ENCODE data around the gene CAV1. TPM values are rescaled to one million over a fixed set of nuclear protein-coding genes. Genes with fewer than 3 reads are reported as not detected.
"Not testable (repeated sequence)": the region's sequence is repeated elsewhere in the genome, so short reads cannot be mapped to it uniquely, and the experiment has no call there.

The CAV1 gene, protein sequence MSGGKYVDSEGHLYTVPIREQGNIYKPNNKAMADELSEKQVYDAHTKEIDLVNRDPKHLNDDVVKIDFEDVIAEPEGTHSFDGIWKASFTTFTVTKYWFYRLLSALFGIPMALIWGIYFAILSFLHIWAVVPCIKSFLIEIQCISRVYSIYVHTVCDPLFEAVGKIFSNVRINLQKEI
- total RNA-seq (2014; rRNA removed; shearing (Covaris generic)): 22.2 and 23.7 TPM in 2 replicates

DNA sequence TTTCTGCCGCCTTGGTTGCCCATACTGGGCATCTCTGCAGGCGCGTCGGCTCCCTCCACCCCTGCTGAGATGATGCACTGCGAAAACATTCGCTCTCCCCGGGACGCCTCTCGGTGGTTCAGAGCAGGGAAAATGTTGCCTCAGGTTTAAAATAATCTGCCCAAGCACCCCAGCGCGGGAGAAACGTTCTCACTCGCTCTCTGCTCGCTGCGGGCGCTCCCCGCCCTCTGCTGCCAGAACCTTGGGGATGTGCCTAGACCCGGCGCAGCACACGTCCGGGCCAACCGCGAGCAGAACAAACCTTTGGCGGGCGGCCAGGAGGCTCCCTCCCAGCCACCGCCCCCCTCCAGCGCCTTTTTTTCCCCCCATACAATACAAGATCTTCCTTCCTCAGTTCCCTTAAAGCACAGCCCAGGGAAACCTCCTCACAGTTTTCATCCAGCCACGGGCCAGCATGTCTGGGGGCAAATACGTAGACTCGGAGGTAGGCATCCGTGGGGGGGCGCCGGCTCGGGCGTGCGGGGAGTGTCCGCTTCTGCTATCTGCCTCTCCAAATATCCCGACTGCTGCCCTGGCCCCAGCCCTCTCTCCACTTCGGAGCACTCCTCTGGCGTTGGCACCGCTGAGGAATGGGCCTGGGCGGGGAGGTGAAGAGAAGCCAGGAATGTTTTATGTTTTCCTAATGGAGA, at the start of gene CAV1:
Gene CAV1 (plus strand): TSS at position 428 of the 689 bp plus-strand sequence. CDS start 27 bp downstream, at position 455.
- H3K36me3 ChIP-seq: peaks cover 7% of the 10 kb centered on the region; the same call in 1 of the 2 replicates
- peak; percentile 82 for DNase-seq
- H3K27ac ChIP-seq: peak within 1 kb of the TSS; percentile 82
- no peaks in the 10 kb centered on the region for H3K9me3 ChIP-seq (replicated peaks)
- peak within 1 kb of the TSS; percentile 64 for H3K4me3 ChIP-seq
- H3K4me1 ChIP-seq: peaks cover 37% of the 10 kb centered on the region
- no peaks in the 10 kb centered on the region for H3K27me3 ChIP-seq

- H3K36me3 ChIP-seq: no peaks in the 10 kb centered on the region
- H3K9me3 ChIP-seq (replicated peaks): peaks cover 6% of the 10 kb centered on the region; the same call in 1 of the 2 replicates
- peak overlapping the region; percentile 42; the same call in 1 of the 2 replicates for H3K27ac ChIP-seq
Observed at GRCh38 chr7:116477625-116478024, 47.2 kb upstream of the CAV1 start.

GRCh38 chr7:116478834-116479233, 46.0 kb upstream of the CAV1 start:
- no peak overlapping the region for H3K4me3 ChIP-seq
- H3K4me1 ChIP-seq: peaks cover 8% of the 10 kb centered on the region; the same call in 1 of the 2 replicates
- H3K27me3 ChIP-seq: no peaks in the 10 kb centered on the region
- H3K9me3 ChIP-seq (replicated peaks): peaks cover 6% of the 10 kb centered on the region; the same call in 1 of the 2 replicates
- H3K27ac ChIP-seq: no peak overlapping the region
- DNase-seq: no peak
- no peaks in the 10 kb centered on the region for H3K36me3 ChIP-seq

More at GRCh38 chr7:116477625-116478024, 47.2 kb upstream of the CAV1 start:
- peaks cover 8% of the 10 kb centered on the region; the same call in 1 of the 2 replicates for H3K4me1 ChIP-seq
- DNase-seq: no peak
- no peaks in the 10 kb centered on the region for H3K27me3 ChIP-seq
- no peak overlapping the region for H3K4me3 ChIP-seq

DNA sequence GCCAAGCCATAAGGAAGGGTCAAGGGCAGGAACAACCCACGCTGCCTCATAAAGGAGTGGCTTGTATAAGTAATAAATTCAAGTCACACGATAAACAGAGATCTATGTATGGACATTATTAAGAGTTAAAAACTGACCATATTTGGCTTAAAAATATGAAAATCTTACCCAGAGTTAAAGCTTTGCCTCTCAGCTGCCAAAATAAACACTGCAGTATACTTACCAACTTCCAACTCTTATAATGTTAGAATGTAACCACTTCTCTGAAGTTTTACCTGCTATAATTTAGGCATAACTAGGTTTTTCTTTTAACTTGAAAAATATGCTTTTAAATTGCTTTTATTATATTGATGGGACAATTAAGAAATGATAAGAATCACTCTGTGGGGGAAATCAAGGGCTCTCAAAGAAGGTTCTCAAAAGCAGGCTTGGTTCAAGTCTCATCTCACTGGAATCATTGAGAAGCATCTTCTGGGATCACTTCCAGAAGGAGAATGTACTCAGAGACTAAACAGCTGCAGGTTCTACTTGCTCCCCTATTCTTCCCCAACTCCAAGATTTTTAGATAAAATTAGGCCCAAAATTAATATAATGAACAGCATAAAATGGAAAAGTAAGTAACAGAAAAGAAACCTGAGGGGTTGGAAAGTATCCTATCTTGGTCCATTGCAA, 41.4 kb upstream of the CAV1 start:
- Histone ChIP-seq H3K4me1 (no peaks in the 10 kb centered on the region), H3K4me3 (no peak overlapping the region), H3K27me3 (no peaks in the 10 kb centered on the region), H3K9me3 (replicated peaks) (no peaks in the 10 kb centered on the region), H3K36me3 (no peaks in the 10 kb centered on the region), H3K27ac (no peak overlapping the region)
- DNase-seq: no peak

DNA sequence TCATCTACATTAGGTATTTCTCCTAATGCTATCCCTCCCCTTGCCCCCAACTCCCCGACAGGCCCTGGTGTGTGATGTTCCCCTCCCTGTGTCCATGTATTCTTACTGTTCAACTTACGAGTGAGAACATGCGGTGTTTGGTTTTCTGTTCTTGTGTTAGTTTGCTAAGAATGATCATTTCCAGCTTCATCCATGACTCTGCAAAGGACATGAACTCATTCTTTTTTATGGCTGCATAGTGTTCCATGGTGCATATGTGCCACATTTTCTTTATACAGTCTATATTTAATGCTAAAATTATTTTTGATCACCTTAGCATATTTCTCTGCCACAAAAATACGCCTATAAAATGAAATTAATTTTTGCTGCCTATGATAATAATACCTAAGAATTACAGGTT, 40.4 kb upstream of the CAV1 start:
- not testable (repeated sequence) for H3K27ac ChIP-seq; DNase-seq; H3K27me3 ChIP-seq; H3K9me3 ChIP-seq (replicated peaks); H3K4me1 ChIP-seq; H3K4me3 ChIP-seq; H3K36me3 ChIP-seq

GRCh38 chr7:116487907-116488521, 36.8 kb upstream of the CAV1 start:
- no peak for DNase-seq
- no peak overlapping the region for H3K27ac ChIP-seq
- no peaks in the 10 kb centered on the region for H3K27me3 ChIP-seq
- no peaks in the 10 kb centered on the region for H3K9me3 ChIP-seq (replicated peaks)
- no peaks in the 10 kb centered on the region for H3K36me3 ChIP-seq
- peaks cover 8% of the 10 kb centered on the region for H3K4me1 ChIP-seq
- no peak overlapping the region for H3K4me3 ChIP-seq

DNA sequence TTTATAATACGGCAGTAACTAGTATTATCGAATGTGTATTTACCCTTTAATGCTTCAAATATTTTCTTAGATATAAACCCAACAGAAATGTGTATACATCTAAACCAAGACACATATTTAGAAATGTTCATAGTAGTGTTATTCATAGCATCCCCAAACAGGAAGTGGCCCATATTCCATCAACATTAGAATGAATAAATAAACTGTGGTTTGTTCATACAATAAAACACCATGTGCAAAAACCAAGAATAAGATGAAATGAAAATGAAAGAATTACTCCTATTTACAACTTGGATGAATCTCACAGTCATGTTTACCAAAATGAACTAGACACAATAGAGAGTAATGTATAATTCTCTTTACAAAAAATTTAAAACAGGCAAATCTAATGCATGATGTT, 34.5 kb upstream of the CAV1 start:
- no peak for DNase-seq
- peaks cover 8% of the 10 kb centered on the region for H3K4me1 ChIP-seq
- H3K9me3 ChIP-seq (replicated peaks): no peaks in the 10 kb centered on the region
- no peaks in the 10 kb centered on the region for H3K36me3 ChIP-seq
- no peaks in the 10 kb centered on the region for H3K27me3 ChIP-seq
- no peak overlapping the region for H3K27ac ChIP-seq
- no peak overlapping the region for H3K4me3 ChIP-seq

DNA sequence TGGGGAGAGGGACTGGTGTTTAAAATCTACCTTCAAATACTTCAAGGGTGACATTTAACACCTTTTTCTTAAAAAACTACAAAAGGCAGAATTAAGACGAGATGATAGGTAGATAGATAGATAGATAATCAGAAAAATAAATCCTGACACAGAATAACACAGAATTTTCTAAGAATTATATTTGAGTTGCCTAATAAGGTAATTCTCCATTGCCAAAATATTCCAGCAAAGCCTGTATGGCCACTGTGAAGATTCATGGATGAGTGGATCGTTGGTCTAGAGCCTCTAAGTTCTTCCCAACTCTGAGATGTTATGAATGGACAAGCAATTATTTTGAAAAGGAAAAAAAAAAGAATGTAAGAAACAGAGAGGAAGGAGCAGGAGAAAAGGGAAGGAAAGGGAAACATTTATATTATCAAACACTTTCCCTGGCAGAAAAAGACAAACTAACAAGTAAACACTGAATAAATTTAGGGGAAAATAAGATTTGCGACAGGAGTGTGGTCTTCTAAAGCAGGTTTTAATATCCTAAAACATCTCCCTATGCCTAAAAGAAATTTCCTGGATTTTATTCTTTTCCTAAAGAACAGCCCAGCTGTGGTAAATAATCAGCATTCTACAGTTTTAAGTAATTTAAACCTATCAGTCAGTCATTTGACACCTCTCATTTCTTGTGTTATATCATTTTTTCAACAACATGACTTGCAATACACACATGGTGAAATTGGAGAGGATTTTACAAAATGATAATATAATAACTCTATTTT, 32.8 kb upstream of the CAV1 start:
- H3K36me3 ChIP-seq: no peaks in the 10 kb centered on the region
- no peak for DNase-seq
- no peak overlapping the region for H3K4me3 ChIP-seq
- peaks cover 8% of the 10 kb centered on the region for H3K4me1 ChIP-seq
- H3K9me3 ChIP-seq (replicated peaks): no peaks in the 10 kb centered on the region
- H3K27ac ChIP-seq: no peak overlapping the region
- H3K27me3 ChIP-seq: no peaks in the 10 kb centered on the region

GRCh38 chr7:116492654-116493109, 32.2 kb upstream of the CAV1 start:
- peaks cover 8% of the 10 kb centered on the region for H3K4me1 ChIP-seq
- H3K27me3 ChIP-seq: no peaks in the 10 kb centered on the region
- no peak overlapping the region for H3K27ac ChIP-seq

GRCh38 chr7:116493449-116493848, 31.4 kb upstream of the CAV1 start:
- Histone ChIP-seq H3K9me3 (replicated peaks) (no peaks in the 10 kb centered on the region), H3K4me3 (no peak overlapping the region), H3K4me1 (peaks cover 8% of the 10 kb centered on the region), H3K27ac (no peak overlapping the region), H3K36me3 (no peaks in the 10 kb centered on the region), H3K27me3 (no peaks in the 10 kb centered on the region)
- no peak for DNase-seq

More at GRCh38 chr7:116492654-116493109, 32.2 kb upstream of the CAV1 start:
- no peak for DNase-seq
- H3K9me3 ChIP-seq (replicated peaks): no peaks in the 10 kb centered on the region
- no peak overlapping the region for H3K4me3 ChIP-seq
- no peaks in the 10 kb centered on the region for H3K36me3 ChIP-seq

DNA sequence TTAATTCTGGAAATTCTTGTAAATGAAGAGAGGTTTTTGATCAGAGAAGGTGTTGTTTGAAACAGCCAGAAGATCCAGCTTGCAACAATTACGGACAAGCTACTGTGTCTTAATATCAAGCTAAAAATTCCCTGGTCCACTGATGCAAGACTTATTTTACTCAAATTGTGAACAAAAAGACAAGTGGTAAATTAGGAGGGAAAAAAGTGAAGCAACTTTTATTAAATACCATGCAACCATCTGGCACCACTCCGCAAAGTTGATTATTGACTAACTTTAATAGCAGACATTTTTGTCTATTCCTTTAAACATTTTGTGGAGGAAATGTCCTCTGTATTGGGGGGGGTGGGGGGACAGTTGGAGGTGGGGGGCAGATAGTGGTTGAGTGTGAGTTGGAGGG, 30.4 kb upstream of the CAV1 start:
- Histone ChIP-seq H3K9me3 (replicated peaks) (no peaks in the 10 kb centered on the region), H3K4me1 (peaks cover 8% of the 10 kb centered on the region), H3K4me3 (no peak overlapping the region), H3K27ac (no peak overlapping the region), H3K36me3 (no peaks in the 10 kb centered on the region), H3K27me3 (no peaks in the 10 kb centered on the region)
- no peak for DNase-seq

GRCh38 chr7:116495736-116496135, 29.1 kb upstream of the CAV1 start:
- Histone ChIP-seq H3K36me3 (no peaks in the 10 kb centered on the region), H3K27ac (no peak overlapping the region), H3K27me3 (no peaks in the 10 kb centered on the region), H3K9me3 (replicated peaks) (no peaks in the 10 kb centered on the region), H3K4me3 (no peak overlapping the region), H3K4me1 (peaks cover 8% of the 10 kb centered on the region)
- no peak for DNase-seq

DNA sequence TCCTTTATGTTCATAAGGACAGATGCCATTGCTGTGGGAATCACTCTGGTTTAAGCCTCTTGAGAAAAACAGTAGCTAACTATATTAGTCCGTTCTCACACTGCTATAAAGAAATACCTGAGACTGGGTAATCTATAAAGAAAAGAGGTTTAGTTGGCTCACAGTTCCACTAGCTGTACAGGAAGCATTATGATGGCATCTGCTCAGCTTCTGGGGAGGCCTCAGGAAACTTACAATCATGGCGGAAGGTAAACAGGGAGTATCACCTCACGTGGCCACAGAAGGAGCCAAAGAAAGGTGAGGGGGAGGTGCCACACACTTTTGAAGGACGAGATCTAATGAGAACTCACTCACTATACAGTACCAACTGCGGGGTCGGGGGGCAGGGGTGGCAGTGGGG, 28.2 kb upstream of the CAV1 start:
- no peak for DNase-seq
- no peaks in the 10 kb centered on the region for H3K36me3 ChIP-seq
- no peaks in the 10 kb centered on the region for H3K9me3 ChIP-seq (replicated peaks)
- no peaks in the 10 kb centered on the region for H3K27me3 ChIP-seq
- no peak overlapping the region for H3K4me3 ChIP-seq
- peaks cover 11% of the 10 kb centered on the region for H3K4me1 ChIP-seq
- no peak overlapping the region for H3K27ac ChIP-seq

DNA sequence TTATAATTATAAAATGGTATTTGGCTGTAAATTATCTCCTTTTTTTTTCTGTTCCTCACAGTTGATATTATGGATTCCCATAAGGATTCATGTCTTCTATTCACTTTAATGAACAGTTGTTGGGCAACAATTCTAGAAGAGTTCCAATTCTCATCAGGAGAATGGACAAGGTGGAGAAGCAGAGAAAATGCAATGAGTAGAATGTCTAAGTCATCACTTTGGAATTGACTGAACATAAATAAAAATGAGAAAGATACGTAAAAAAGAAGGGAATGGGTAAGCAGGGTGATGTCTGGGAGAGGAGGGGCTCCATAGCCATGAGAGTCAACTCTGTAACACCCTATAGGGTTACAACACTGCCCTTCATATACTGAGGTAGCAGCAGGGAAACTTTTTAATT, 27.1 kb upstream of the CAV1 start:
- no peak overlapping the region for H3K4me3 ChIP-seq
- DNase-seq: no peak
- H3K9me3 ChIP-seq (replicated peaks): no peaks in the 10 kb centered on the region
- no peak overlapping the region for H3K27ac ChIP-seq
- peaks cover 8% of the 10 kb centered on the region for H3K4me1 ChIP-seq
- H3K27me3 ChIP-seq: no peaks in the 10 kb centered on the region
- H3K36me3 ChIP-seq: no peaks in the 10 kb centered on the region

Measured in SJCRH30 (cell line).